GM19395 (cell line): Measurements from ENCODE around the gene PGGHG.
"Not testable (repeated sequence)": the region's sequence is repeated elsewhere in the genome, so short reads cannot be mapped to it uniquely, and the experiment has no call there.

Source experiments
- ATAC-seq: cut with Tn5 transposase; IDR thresholded peaks from one replicate; pipeline ENCODE4 v1.9.1; 2021; ENCODE audit warnings: mild to moderate bottlenecking, moderate library complexity; ENCODE audit not compliant: unreplicated experiment

PGGHG gene

GRCh38 chr11:297586-298405, 8.9 kb downstream of the PGGHG start:
- no peak for ATAC-seq

GRCh38 chr11:298406-299065, 9.6 kb downstream of the PGGHG start:
- no peak for ATAC-seq

GRCh38 chr11:299081-299891, 10.4 kb downstream of the PGGHG start, which contains the start of gene IFITM5:
IFITM5 (minus strand) TSS chr11:299526; CDS start chr11:299490, 36 bp downstream.
- ATAC-seq = no peak

GRCh38 chr11:299951-300735, 11.2 kb downstream of the PGGHG start:
- ATAC-seq = no peak

GRCh38 chr11:303363-303762, 14.4 kb downstream of the PGGHG start:
- no peak for ATAC-seq

GRCh38 chr11:304061-304506, 15.2 kb downstream of the PGGHG start:
- no peak for ATAC-seq

GRCh38 chr11:304915-305843, 16.3 kb downstream of the PGGHG start:
- no peak for ATAC-seq

- no peak for ATAC-seq
These were observed 16.9 kb downstream of the PGGHG start for GRCh38 chr11:305844-306211.

- no peak for ATAC-seq
These were observed 17.9 kb downstream of the PGGHG start for GRCh38 chr11:306645-307371.

GRCh38 chr11:307766-308708, 19.1 kb downstream of the PGGHG start, which contains the start of gene IFITM2:
IFITM2 (plus strand) TSS chr11:307816; CDS start chr11:308193, 377 bp downstream.
- ATAC-seq = not testable (repeated sequence)

GRCh38 chr11:308740-309665, 20.1 kb downstream of the PGGHG start:
- not testable (repeated sequence) for ATAC-seq

GRCh38 chr11:309979-310572, 21.1 kb downstream of the PGGHG start:
- not testable (repeated sequence) for ATAC-seq

GRCh38 chr11:311013-311748, 22.3 kb downstream of the PGGHG start:
- ATAC-seq = not testable (repeated sequence)

- no peak for ATAC-seq
These were observed 23.3 kb downstream of the PGGHG start for GRCh38 chr11:312092-312816.

GRCh38 chr11:313304-313786, 24.4 kb downstream of the PGGHG start:
- ATAC-seq = no peak
